Fibroblast of peridontal ligament (primary cell): ENCODE data around the gene C3.
A peak's percentile ranks its signal among the peaks of the same experiment; 100 is the strongest.
"Not testable (repeated sequence)": the region's sequence is repeated elsewhere in the genome, so short reads cannot be mapped to it uniquely, and the experiment has no call there.

Source experiments
- DNase-seq: peaks from one replicate; pipeline ENCODE4 v3.0.0-alpha.2; 2010; ENCODE audit errors: extremely low read depth

C3 gene

DNA sequence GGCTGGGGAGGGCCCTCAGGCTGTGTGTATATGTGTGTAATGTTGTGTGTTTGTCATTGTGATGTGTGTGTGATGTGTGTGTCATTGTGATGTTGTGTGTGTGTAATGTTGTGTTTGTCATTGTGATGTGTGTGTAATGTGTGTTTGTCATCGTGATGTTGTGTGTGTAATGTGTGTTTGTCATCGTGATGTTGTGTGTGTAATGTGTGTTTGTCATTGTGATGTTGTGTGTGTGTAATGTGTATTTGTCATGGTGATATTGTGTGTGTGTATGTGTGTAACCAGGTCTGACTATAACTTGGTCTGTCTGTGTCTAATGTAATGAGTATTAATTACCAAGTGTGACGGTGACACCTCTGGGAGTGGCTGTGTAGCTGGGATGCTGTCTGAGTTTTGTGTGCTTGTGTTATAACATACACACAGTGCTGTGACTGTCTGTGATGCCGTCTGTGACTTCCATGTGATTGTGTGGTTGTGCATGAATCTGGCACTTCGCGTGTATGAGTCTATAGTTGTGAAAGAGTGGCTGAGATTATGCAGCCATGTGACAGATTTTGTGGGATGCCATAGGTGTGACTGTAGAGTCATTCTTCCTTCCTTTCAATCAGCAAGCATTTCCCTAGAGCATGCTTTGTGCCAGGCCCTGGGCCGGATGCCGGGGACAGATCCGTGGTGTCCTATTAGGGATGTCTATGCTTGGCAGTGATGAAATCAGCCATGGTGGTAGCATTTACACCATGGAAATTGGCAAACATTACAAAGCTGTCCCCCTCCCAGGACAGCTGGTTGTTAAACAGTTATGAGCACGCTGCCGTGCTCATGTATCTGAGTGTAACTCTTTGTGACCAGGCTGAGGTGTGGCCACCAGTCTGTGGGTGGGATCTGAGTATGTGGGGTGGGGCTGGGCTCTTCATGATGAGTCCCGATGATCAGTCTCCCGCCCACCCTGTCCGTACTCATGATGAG, 56.9 kb downstream of the C3 start:
- DNase-seq, result no peak

GRCh38 chr19:6662702-6663101, 57.7 kb downstream of the C3 start:
- DNase-seq, result no peak

DNA sequence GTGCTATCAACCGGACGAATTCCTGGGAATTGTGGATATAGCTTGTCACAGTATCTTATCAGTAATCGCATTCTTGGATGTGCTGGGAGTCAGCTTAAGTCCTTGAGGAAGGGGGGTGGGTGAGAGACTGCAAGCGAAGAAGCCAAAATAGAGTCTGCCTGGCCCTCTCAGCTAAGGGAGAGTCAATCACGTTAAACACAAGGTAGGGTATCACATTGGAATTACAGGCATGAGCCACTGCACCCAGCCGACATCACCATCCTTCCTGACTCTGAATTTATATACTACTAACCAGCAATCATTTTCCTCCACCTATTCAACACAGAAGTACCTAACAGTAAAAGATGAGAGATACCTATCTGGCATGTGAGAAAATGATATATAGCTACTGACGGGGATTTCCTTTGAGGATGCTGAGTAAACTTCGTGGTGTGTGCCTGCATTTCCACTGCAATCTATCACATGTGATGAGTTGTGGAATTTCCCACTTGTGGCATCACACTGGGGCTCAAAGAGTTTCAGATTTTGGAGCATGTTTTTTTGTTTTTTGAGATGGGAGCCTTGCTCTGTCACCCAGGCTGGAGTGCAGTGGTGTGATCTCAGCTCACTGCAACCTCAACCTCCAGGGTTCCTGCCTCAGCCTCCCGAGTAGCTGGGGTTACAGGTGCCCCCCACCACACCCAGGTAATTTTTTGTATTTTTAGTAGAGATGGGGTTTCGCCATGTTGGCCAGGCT, 58.8 kb downstream of the C3 start:
- not testable (repeated sequence) for DNase-seq

DNA sequence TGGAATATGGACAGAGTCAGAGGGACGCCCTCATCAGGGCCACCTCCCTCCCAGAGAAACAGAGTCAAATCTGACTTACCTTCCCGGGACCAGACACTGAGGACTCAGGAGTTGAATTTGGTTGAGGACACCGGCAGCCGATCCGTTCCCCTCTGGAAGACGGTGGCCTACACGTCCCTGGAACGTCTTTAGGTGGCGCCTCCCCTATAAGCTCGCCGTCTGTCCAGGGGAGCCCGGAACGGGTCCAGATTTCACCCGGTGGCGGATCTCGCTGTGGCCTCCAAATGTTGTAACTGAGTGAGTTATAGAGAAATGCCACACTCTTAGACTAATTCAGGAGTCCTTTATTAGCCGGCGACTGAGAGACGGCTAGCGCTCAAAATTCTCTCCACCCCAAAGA, 59.5 kb downstream of the C3 start:
- DNase-seq, result no peak

- not testable (repeated sequence) for DNase-seq
Observed at GRCh38 chr19:6656390-6656789, 64.1 kb downstream of the C3 start.

- no peak for DNase-seq
Observed at GRCh38 chr19:6654347-6655310, 65.8 kb downstream of the C3 start.

GRCh38 chr19:6652805-6653094, 67.7 kb downstream of the C3 start:
- no peak for DNase-seq

- no peak for DNase-seq
Observed at GRCh38 chr19:6651965-6652804, 68.3 kb downstream of the C3 start.

- no peak for DNase-seq
Observed at GRCh38 chr19:6649185-6649584, 71.3 kb downstream of the C3 start.

- DNase-seq, result no peak
Observed at GRCh38 chr19:6648141-6648715, 72.2 kb downstream of the C3 start.

GRCh38 chr19:6644796-6645195, 75.7 kb downstream of the C3 start:
- DNase-seq, result no peak

GRCh38 chr19:6640333-6640732, 80.1 kb downstream of the C3 start:
- not testable (repeated sequence) for DNase-seq

- no peak for DNase-seq
Observed at GRCh38 chr19:6639439-6639838, 81.0 kb downstream of the C3 start.

DNA sequence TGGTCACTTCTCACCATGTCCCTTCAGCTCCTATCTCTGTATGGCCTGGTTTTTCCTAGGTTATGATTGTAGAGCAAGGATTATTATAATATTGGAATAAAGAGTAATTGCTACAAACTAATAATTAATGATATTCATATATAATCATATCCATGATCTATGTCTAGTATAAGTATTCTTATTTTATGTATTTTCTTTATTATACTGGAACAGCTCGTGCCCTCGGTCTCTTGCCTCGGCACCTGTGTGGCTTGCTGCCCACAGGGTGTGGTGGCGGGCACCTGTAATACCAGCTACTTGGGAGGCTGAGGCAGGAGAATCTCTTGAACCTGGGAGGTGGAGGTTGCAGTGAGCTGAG, 87.0 kb downstream of the C3 start:
- DNase-seq, result not testable (repeated sequence)

DNA sequence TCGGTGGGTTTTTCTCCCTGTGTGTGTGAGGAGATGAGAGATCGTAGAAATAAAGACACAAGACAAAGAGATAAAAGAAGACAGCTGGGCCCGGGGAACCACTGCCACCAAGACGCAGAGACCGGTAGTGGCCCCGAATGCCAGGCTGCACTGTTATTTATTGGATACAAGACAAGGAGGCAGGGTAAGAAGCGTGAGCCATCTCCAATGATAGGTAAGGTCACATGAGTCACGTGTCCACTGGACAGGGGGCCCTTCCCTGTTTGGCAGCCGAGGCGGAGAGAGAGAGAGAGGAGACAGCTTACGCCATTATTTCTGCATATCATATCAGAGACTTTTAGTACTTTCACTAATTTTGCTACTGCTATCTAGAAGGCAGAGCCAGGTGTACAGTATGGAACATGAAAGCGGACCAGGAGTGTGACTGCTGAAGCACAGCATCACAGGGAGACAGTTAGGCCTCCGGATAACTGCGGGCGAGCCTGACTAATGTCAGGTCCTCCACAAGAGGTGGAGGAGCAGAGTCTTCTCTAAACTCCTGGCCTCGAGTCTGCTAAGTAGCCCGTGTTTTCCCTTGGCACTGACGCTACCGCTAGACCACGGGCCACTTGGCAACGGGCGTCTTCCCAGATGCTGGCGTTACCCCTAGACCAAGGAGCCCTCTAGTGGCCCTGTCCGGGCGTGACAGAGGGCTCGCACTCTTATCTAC, 87.5 kb downstream of the C3 start:
- DNase-seq, result peak; percentile 39

- DNase-seq, result peak; percentile 80
Observed at GRCh38 chr19:6632002-6632621, 88.3 kb downstream of the C3 start.
